HEK293T (cell line): ENCODE results near the gene PRKG1.

ENCODE experiments used
- ARNT ChIP-seq: fragments of 450-650 bp; IDR thresholded peaks from 2 replicates; pipeline ENCODE4 v1.6.1; 2017; ENCODE audit warnings: mild to moderate bottlenecking
- BHLHE40 ChIP-seq: fragments of 450-650 bp; IDR thresholded peaks from 2 replicates; pipeline ENCODE4 v1.6.1; 2016; ENCODE audit warnings: mild to moderate bottlenecking, moderate library complexity, borderline replicate concordance
- FOXA1 ChIP-seq: fragments of 450-650 bp; IDR thresholded peaks from 2 replicates; pipeline ENCODE4 v1.6.1; 2016; ENCODE audit warnings: mild to moderate bottlenecking
- FOXK2 ChIP-seq: fragments of 450-650 bp; IDR thresholded peaks from 2 replicates; pipeline ENCODE4 v1.6.1; 2016; ENCODE audit warnings: mild to moderate bottlenecking
- FOXM1 ChIP-seq: fragments of 450-650 bp; IDR thresholded peaks from 2 replicates; pipeline ENCODE4 v1.6.1; 2017; ENCODE audit warnings: mild to moderate bottlenecking, borderline replicate concordance
- LEF1 ChIP-seq: fragments of 450-650 bp; IDR thresholded peaks from 2 replicates; pipeline ENCODE4 v1.6.1; 2017; ENCODE audit warnings: mild to moderate bottlenecking, borderline replicate concordance
- SP1 ChIP-seq: fragments of 450-650 bp; IDR thresholded peaks from 2 replicates; pipeline ENCODE4 v1.6.1; 2017
- SUZ12 ChIP-seq: fragments of 450-650 bp; IDR thresholded peaks from 2 replicates; pipeline ENCODE4 v1.6.1; 2016; ENCODE audit warnings: mild to moderate bottlenecking
- ZNF384 ChIP-seq: fragments of 450-650 bp; IDR thresholded peaks from 2 replicates; pipeline ENCODE4 v1.6.1; 2016

DNA sequence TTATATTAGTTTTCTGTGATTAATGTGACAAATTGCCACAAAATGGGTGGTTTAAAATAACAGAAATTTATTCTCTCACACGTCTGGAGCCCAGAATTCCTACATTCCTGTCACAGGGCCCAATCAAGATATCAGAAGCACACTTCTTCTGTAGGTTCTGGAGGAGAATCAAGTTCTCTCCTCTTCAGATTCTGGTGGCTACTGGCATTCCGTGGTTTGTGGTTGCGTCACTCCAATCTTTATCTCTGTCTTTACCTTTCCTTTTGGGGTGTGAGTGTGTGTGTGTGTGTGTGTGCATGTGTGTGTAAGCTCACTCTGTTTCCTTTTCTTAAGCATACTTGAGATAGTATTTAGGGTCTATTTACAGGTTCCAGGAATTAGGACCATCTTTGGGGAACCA, 1124.3 kb downstream of the PRKG1 start:
- TF ChIP-seq SUZ12, result no peak
- no peak for TF ChIP-seq FOXK2
- TF ChIP-seq SP1, result no peak
- TF ChIP-seq ARNT, result no peak
- TF ChIP-seq FOXA1, result no peak
- TF ChIP-seq BHLHE40, result no peak
- no peak for TF ChIP-seq LEF1
- TF ChIP-seq ZNF384, result no peak
- TF ChIP-seq FOXM1, result no peak
